Esophagus (tissue), 2 donors: ENCODE results near the gene TMEM156. TPM values are rescaled to one million over a fixed set of nuclear protein-coding genes. Genes with fewer than 3 reads are reported as not detected.

Experiments
- polyA plus RNA-seq, 2 donors: library from polyadenylated mRNA; stranded (reverse); fragments of 200-250 nt; gene quantifications; one replicate each; pipeline ENCODE4 v1.2.3, GENCODE V29; 2013
- donor health status: healthy with polysubstance abuse.
- donor health status: Bipolar disorder and iron deficiency.

Gene TMEM156
- polyA plus RNA-seq, 2 donors, result 0.25 to 0.81 TPM

Other genes starting within 250 kb of the TMEM156 start
- gene TLR10, start 249.4 kb downstream of the TMEM156 start, polyA plus RNA-seq, result under 1 TPM; 0.12 to 0.16 TPM
- gene TLR1, start 227.6 kb downstream of the TMEM156 start, polyA plus RNA-seq, result 1 to 10 TPM; 1.2 TPM
- under 1 TPM; 0.20 to 0.21 TPM for gene TLR6, start 175.6 kb downstream of the TMEM156 start, polyA plus RNA-seq
- gene FAM114A1, start 164.6 kb downstream of the TMEM156 start, polyA plus RNA-seq, result 10 to 100 TPM; 13.5 to 21.4 TPM
- 10 to 100 TPM in 1 of 2 donors, 1 to 10 TPM in 1; 2.9 to 10.2 TPM for gene KLHL5, start 29.8 kb upstream of the TMEM156 start, polyA plus RNA-seq
- 10 to 100 TPM; 11.1 to 12.4 TPM for gene WDR19, start 150.1 kb upstream of the TMEM156 start, polyA plus RNA-seq